Stimulated activated CD4-positive, alpha-beta T cell treated with anti-CD3 and anti-CD28 coated beads, Interleukin-2, amount 100 ng/mL, for 24 hours (primary cell): Measurements from ENCODE around the gene CD164L2.
A peak's percentile ranks its signal among the peaks of the same experiment; 100 is the strongest.

Experiments used
- DNase-seq, 2 donors: peaks; one replicate each; pipeline ENCODE4 v3.0.0-alpha.2; 2020

Gene CD164L2

GRCh38 chr1:27361044-27361402, 22.1 kb downstream of the CD164L2 start:
- no peak for DNase-seq

GRCh38 chr1:27360159-27361043, 22.7 kb downstream of the CD164L2 start:
- peak; percentile 50 to 57 for DNase-seq

- no peak for DNase-seq
Measured at GRCh38 chr1:27359822-27360158, 23.3 kb downstream of the CD164L2 start.

GRCh38 chr1:27358928-27359313, 24.2 kb downstream of the CD164L2 start:
- no peak for DNase-seq

- no peak for DNase-seq
Measured at GRCh38 chr1:27358038-27358927, 24.9 kb downstream of the CD164L2 start.

GRCh38 chr1:27357281-27358037, 25.7 kb downstream of the CD164L2 start:
- DNase-seq, result peak; percentile 81 to 82

- DNase-seq, result peak; percentile 39 to 58
Measured at GRCh38 chr1:27356619-27357280, 26.4 kb downstream of the CD164L2 start.

GRCh38 chr1:27356277-27356618, 26.9 kb downstream of the CD164L2 start:
- DNase-seq, result no peak

- no peak for DNase-seq
Measured at GRCh38 chr1:27355683-27356082, 27.4 kb downstream of the CD164L2 start.

- DNase-seq, result no peak
Measured at GRCh38 chr1:27353629-27354028, 29.5 kb downstream of the CD164L2 start.

GRCh38 chr1:27353166-27353565, 30.0 kb downstream of the CD164L2 start:
- DNase-seq, result no peak

GRCh38 chr1:27351541-27352107, 31.5 kb downstream of the CD164L2 start:
- DNase-seq, result no peak

GRCh38 chr1:27350663-27351540, 32.2 kb downstream of the CD164L2 start:
- DNase-seq, result no peak

- peak in 1 of 2 donors; percentile 20 for DNase-seq
Measured at GRCh38 chr1:27349784-27350662, 33.1 kb downstream of the CD164L2 start.

GRCh38 chr1:27348861-27349783, 34.0 kb downstream of the CD164L2 start:
- DNase-seq, result peak in 1 of 2 donors; percentile 31

- DNase-seq, result no peak
Measured at GRCh38 chr1:27346991-27347624, 36.0 kb downstream of the CD164L2 start.

GRCh38 chr1:27346357-27346756, 36.8 kb downstream of the CD164L2 start:
- DNase-seq, result no peak

GRCh38 chr1:27345272-27345671, 37.9 kb downstream of the CD164L2 start:
- DNase-seq, result no peak

- no peak for DNase-seq
Measured at GRCh38 chr1:27343639-27344025, 39.5 kb downstream of the CD164L2 start.
